MM.1S (cell line): ENCODE data around the gene WDR81.
"Not testable (repeated sequence)": the region's sequence is repeated elsewhere in the genome, so short reads cannot be mapped to it uniquely, and the experiment has no call there.

Experiments used
- DNase-seq: peaks from one replicate; pipeline ENCODE4 v3.0.0-alpha.2; 2015
- H2AFZ ChIP-seq: fragments of 300-600 bp; sonication (generic); 2 replicates; pipeline ENCODE4 v1.6.0; 2016; ENCODE audit warnings: antibody characterized with exemption, low read length
- H3F3A ChIP-seq: fragments of 300-600 bp; sonication (generic); 2 replicates; pipeline ENCODE4 v1.6.1; 2016; ENCODE audit warnings: mild to moderate bottlenecking, antibody characterized with exemption, low read length, moderate library complexity, mixed read lengths; ENCODE audit not compliant: insufficient read depth
- H3K27ac ChIP-seq: fragments of 300-600 bp; sonication (generic); 2 replicates; pipeline ENCODE4 v1.5.1; 2016; ENCODE audit warnings: mild to moderate bottlenecking, low read length
- H3K27me3 ChIP-seq: fragments of 300-600 bp; sonication (generic); replicated peaks from 2 replicates; pipeline ENCODE4 v1.6.0; 2016; ENCODE audit warnings: low read length; ENCODE audit not compliant: insufficient read depth
- H3K36me3 ChIP-seq: fragments of 300-600 bp; sonication (generic); replicated peaks from 2 replicates; pipeline ENCODE4 v1.6.1; 2016; ENCODE audit warnings: mild to moderate bottlenecking, low read length, mixed read lengths; ENCODE audit not compliant: insufficient read depth
- H3K4me1 ChIP-seq: fragments of 300-600 bp; sonication (generic); 2 replicates; pipeline ENCODE4 v1.6.1; 2016; ENCODE audit warnings: low read length, mixed read lengths
- H3K4me2 ChIP-seq: fragments of 300-600 bp; sonication (generic); 2 replicates; pipeline ENCODE4 v1.6.0; 2016; ENCODE audit warnings: low read depth, low read length
- H3K4me3 ChIP-seq: fragments of 300-600 bp; sonication (generic); 2 replicates; pipeline ENCODE4 v1.5.1; 2016; ENCODE audit warnings: low read length, mixed read lengths
- H3K79me2 ChIP-seq: fragments of 300-600 bp; sonication (generic); 2 replicates; pipeline ENCODE4 v1.6.1; 2016; ENCODE audit warnings: mixed run types, low read length, mixed read lengths
- H3K9ac ChIP-seq: fragments of 300-600 bp; sonication (generic); 2 replicates; pipeline ENCODE4 v1.6.1; 2016; ENCODE audit warnings: low read length, mixed read lengths
- H3K9me2 ChIP-seq: fragments of 300-600 bp; sonication (generic); replicated peaks from 2 replicates; pipeline ENCODE4 v1.6.1; 2016; ENCODE audit warnings: mild to moderate bottlenecking, low read length, mixed read lengths; ENCODE audit not compliant: insufficient read depth
- H3K9me3 ChIP-seq: fragments of 300-600 bp; sonication (generic); replicated peaks from 2 replicates; pipeline ENCODE4 v1.6.1; 2016; ENCODE audit warnings: mild to moderate bottlenecking, low read length, mixed read lengths; ENCODE audit not compliant: insufficient read depth
- H4K20me1 ChIP-seq: fragments of 300-600 bp; sonication (generic); 2 replicates; pipeline ENCODE4 v1.6.1; 2016; ENCODE audit warnings: mild to moderate bottlenecking, low read length, moderate library complexity, mixed read lengths; ENCODE audit not compliant: insufficient read depth
- EZH2 ChIP-seq: fragments of 300-600 bp; sonication (generic); optimal IDR thresholded peaks from 2 replicates; pipeline ENCODE3; 2017; ENCODE audit warnings: low read depth, mild to moderate bottlenecking, antibody characterized with exemption, low read length, mixed read lengths
- EZH2phosphoT487 ChIP-seq: fragments of 300-600 bp; sonication (generic); IDR thresholded peaks from 2 replicates; pipeline ENCODE4 v1.6.1; 2018; ENCODE audit warnings: antibody characterized with exemption, low read length
- TF ChIP-seq, protein P1 (sequence below): fragments of 300-600 bp; sonication (generic); IDR thresholded peaks from 2 replicates; pipeline ENCODE4 v1.5.1; 2016; ENCODE audit warnings: antibody characterized with exemption, low read length, mixed read lengths

Gene WDR81

DNA sequence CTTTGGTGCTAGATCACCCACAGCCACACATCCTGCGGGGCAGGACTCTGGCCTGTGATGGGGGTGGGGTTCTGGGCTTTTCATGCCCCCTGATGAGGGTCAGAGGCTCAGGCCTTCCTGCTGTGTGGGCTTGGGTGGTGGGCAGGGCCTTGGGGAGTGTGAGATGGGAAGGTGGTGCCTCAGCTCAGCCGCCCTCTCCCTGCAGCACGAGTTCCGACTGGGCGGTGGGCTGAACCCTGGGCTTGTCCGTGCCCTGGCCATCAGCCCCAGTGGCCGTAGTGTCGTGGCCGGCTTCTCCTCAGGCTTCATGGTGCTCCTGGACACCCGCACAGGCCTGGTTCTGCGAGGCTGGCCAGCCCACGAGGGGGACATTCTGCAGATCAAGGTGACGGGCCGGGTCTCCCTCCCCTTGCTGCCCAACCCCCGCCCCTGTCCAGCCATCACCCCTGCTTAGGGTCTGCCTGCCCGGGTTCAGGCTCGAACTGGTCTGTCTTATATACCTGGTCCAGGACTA is 11.4 kb downstream of the WDR81 start:
- H3K9me3 ChIP-seq: no peaks in the 10 kb centered on the region
- no peak for DNase-seq
- H3K4me1 ChIP-seq: no peaks in the 10 kb centered on the region
- no peaks in the 10 kb centered on the region for H3F3A ChIP-seq
- H2AFZ ChIP-seq: no peak overlapping the region
- no peaks in the 10 kb centered on the region for H3K36me3 ChIP-seq
- no peak overlapping the region for H3K4me3 ChIP-seq
- H4K20me1 ChIP-seq: no peaks in the 10 kb centered on the region
- H3K9ac ChIP-seq: no peak overlapping the region
- TF ChIP-seq EZH2 (no peak), EZH2phosphoT487 (no peak)
- TF ChIP-seq, protein P1, sequence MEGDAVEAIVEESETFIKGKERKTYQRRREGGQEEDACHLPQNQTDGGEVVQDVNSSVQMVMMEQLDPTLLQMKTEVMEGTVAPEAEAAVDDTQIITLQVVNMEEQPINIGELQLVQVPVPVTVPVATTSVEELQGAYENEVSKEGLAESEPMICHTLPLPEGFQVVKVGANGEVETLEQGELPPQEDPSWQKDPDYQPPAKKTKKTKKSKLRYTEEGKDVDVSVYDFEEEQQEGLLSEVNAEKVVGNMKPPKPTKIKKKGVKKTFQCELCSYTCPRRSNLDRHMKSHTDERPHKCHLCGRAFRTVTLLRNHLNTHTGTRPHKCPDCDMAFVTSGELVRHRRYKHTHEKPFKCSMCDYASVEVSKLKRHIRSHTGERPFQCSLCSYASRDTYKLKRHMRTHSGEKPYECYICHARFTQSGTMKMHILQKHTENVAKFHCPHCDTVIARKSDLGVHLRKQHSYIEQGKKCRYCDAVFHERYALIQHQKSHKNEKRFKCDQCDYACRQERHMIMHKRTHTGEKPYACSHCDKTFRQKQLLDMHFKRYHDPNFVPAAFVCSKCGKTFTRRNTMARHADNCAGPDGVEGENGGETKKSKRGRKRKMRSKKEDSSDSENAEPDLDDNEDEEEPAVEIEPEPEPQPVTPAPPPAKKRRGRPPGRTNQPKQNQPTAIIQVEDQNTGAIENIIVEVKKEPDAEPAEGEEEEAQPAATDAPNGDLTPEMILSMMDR: no peak
- no peak overlapping the region for H3K4me2 ChIP-seq
- H3K9me2 ChIP-seq: no peaks in the 10 kb centered on the region
- no peaks in the 10 kb centered on the region for H3K27me3 ChIP-seq
- H3K79me2 ChIP-seq: no peaks in the 10 kb centered on the region
- no peak overlapping the region for H3K27ac ChIP-seq

DNA sequence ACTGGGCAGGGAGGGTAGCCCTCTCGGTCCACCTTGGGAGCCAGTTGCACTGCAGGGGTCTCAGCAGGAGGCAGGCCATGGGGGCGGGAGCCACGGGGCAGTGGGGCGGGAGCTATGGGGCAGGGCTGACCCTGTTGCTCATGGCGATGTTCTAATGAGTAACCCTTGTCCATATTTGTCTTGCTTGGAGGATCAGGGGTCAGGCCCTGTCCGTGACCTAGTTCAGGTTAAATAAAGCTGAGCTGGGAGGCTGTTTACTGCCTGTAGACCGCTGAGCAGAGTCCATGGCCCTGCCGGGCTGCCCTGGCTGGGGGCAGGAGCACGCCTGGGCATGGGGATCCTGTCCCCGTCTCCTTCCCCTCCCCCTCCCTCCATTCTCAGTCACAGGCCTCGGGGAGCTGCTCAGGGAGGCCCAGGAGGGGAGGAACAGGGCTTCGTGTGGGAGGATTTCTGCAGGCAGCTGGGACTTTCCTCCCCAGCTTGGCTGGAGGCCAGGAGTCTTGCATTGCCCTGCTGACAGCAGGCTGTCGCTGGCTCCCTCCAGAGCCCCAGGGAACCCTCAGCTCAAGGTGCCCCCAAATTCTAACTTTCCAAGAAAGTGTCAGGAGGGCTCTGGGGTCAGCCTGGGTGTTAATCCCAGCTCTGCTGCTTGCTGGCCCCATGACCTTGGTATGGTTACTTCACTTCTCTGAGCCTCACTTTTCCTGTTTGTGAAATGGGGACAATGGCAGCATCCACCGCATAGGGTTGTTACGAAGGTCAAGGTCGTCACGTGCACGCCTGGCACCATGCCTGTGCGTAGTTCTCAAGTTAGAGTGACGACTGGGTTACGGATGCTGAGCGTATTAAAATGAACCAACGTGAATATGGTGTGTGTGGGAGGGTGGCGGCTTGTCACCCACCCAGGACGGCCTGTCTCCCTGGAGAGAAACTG is 12.1 kb downstream of the WDR81 start:
- H3K79me2 ChIP-seq: no peaks in the 10 kb centered on the region
- H3K4me3 ChIP-seq: no peak overlapping the region
- DNase-seq: no peak
- H3K36me3 ChIP-seq: no peaks in the 10 kb centered on the region
- TF ChIP-seq, protein P1: no peak
- TF ChIP-seq EZH2 (no peak), EZH2phosphoT487 (no peak)
- no peaks in the 10 kb centered on the region for H3K4me1 ChIP-seq
- H3K27ac ChIP-seq: no peak overlapping the region
- H3K9ac ChIP-seq: no peak overlapping the region
- no peaks in the 10 kb centered on the region for H3K9me3 ChIP-seq
- no peaks in the 10 kb centered on the region for H4K20me1 ChIP-seq
- H3K4me2 ChIP-seq: no peak overlapping the region
- H2AFZ ChIP-seq: no peak overlapping the region
- no peaks in the 10 kb centered on the region for H3K9me2 ChIP-seq
- no peaks in the 10 kb centered on the region for H3K27me3 ChIP-seq
- H3F3A ChIP-seq: no peaks in the 10 kb centered on the region

DNA sequence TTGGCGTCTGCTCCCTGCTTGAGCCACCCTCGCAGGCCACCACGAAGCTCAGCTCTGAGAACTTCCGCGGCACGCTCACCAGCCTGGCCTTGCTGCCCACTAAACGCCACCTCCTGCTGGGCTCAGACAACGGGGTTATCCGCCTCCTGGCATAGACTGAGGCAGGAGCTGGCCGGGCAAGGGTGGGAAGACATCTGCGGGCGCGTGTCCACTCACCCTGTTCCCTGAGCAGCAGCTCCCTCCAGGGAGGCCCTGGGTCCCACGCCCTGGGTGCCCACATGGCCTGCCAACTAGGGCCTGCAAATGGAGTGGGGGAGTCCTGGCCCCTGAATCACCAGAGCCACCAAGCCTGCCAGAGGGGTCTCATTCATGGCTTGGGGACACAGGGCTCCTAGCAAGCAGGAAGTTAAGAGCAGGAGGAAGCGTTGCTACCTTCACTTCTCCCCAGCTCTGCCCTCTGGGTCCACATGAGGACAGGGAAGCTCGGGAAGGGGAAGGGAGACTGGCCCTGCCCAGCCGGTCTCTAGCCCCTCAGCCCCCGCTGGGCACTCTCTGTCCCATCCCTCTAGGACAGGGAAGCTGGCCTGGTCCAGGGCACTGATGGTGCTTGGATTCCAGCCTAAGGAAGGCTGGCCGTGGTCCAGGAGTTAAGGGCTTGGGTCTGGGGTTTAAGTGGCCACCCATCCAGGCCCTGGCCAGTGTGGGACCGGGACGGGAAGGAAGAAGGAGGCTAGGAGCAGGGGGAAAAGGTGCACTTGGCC is 13.2 kb downstream of the WDR81 start:
- DNase-seq: no peak
- no peak overlapping the region for H3K9ac ChIP-seq
- H3K9me2 ChIP-seq: no peaks in the 10 kb centered on the region
- no peaks in the 10 kb centered on the region for H3K4me1 ChIP-seq
- peaks cover 4% of the 10 kb centered on the region for H3K27me3 ChIP-seq
- no peaks in the 10 kb centered on the region for H3K79me2 ChIP-seq
- H4K20me1 ChIP-seq: no peaks in the 10 kb centered on the region
- H2AFZ ChIP-seq: no peak overlapping the region
- no peak overlapping the region for H3K4me2 ChIP-seq
- no peak overlapping the region for H3K4me3 ChIP-seq
- H3K9me3 ChIP-seq: no peaks in the 10 kb centered on the region
- H3K27ac ChIP-seq: no peak overlapping the region
- no peaks in the 10 kb centered on the region for H3F3A ChIP-seq
- no peaks in the 10 kb centered on the region for H3K36me3 ChIP-seq
- TF ChIP-seq EZH2phosphoT487: no peak
- TF ChIP-seq, protein P1: no peak
- no peak for TF ChIP-seq EZH2

DNA sequence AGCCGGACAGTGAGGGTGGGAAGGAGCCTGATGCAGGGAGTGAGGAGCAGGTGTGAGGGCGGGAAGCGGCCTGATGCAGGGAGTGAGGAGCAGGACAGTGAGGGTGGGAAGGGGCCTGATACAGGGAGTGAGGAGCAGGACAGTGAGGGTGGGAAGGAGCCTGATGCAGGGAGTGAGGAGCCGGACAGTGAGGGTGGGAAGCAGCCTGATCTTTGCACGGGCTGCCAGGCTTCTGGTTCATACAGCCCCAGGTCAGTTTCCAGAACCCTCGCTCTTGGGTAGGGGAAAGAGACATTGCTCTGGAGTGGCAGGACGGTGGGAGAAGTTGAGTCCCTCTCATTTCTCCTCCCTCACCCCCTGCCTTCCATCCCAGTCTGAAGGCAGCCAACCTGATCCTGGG is 17.4 kb downstream of the WDR81 start:
- H3K27ac ChIP-seq, H3K4me3 ChIP-seq, H3F3A ChIP-seq, H4K20me1 ChIP-seq, H3K36me3 ChIP-seq, H3K79me2 ChIP-seq, H3K9me3 ChIP-seq, H3K4me1 ChIP-seq, H2AFZ ChIP-seq, H3K9me2 ChIP-seq, H3K9ac ChIP-seq, DNase-seq, H3K4me2 ChIP-seq: not testable (repeated sequence)
- H3K27me3 ChIP-seq: peaks cover 14% of the 10 kb centered on the region
